ENCODE data around the gene PLEKHG1.

- TF ChIP-seq CTCF (IDR thresholded peaks at IDR 0.05) (no peak), POLR2A (IDR thresholded peaks at IDR 0.05) (no peak)
Measured at GRCh38 chr6:150567380-150567779, 32.3 kb upstream of the PLEKHG1 start.

Data from testis (tissue), 2 donors.